Fibroblast of mammary gland (primary cell): ENCODE results near the gene ABCF2.

Experiments used
- DNase-seq: peaks from one replicate; pipeline ENCODE4 v3.0.0-alpha.2; 2010; ENCODE audit warnings: low read depth
- H3K4me3 ChIP-seq: 2 replicates; pipeline ENCODE4 v1.5.1; 2011; ENCODE audit warnings: low read depth, mild to moderate bottlenecking, low read length, moderate library complexity; ENCODE audit not compliant: control insufficient read depth
- CTCF ChIP-seq: conservative IDR thresholded peaks from 2 replicates; pipeline ENCODE4 v1.5.1; 2011; ENCODE audit warnings: low read depth, low read length, inconsistent platforms; ENCODE audit not compliant: control insufficient read depth, insufficient read depth

ABCF2 gene

GRCh38 chr7:151254316-151254715 is 27.3 kb upstream of the ABCF2 start:
- no peak for TF ChIP-seq CTCF
- DNase-seq = no peak
- H3K4me3 ChIP-seq = no peak overlapping the region

GRCh38 chr7:151252961-151253711 is 26.1 kb upstream of the ABCF2 start:
- no peak for TF ChIP-seq CTCF
- DNase-seq = no peak
- H3K4me3 ChIP-seq = no peak overlapping the region

GRCh38 chr7:151252561-151252835 is 25.5 kb upstream of the ABCF2 start:
- no peak for DNase-seq
- H3K4me3 ChIP-seq = peak overlapping the region; percentile 62
- no peak for TF ChIP-seq CTCF

GRCh38 chr7:151251689-151252560 is 24.9 kb upstream of the ABCF2 start:
- peak; percentile 57 for DNase-seq
- peak overlapping the region; percentile 62 for H3K4me3 ChIP-seq

GRCh38 chr7:151251328-151251688 is 24.3 kb upstream of the ABCF2 start:
- TF ChIP-seq CTCF = no peak
- peak overlapping the region; percentile 31 for H3K4me3 ChIP-seq
- no peak for DNase-seq

More at GRCh38 chr7:151251689-151252560, 24.9 kb upstream of the ABCF2 start:
- no peak for TF ChIP-seq CTCF

GRCh38 chr7:151250181-151251132 is 23.5 kb upstream of the ABCF2 start:
- H3K4me3 ChIP-seq = no peak overlapping the region
- no peak for DNase-seq
- no peak for TF ChIP-seq CTCF
